ENCODE measurements around the gene SPECC1. TPM values are rescaled to one million over a fixed set of nuclear protein-coding genes. Genes with fewer than 3 reads are reported as not detected.

SPECC1 gene
- total and polyA plus RNA-seq, 2 of the 13 experiments (the other 11 are each of a cell fraction or from before 2014, with no cell fraction given): 2.3 to 6.9 TPM

DNA sequence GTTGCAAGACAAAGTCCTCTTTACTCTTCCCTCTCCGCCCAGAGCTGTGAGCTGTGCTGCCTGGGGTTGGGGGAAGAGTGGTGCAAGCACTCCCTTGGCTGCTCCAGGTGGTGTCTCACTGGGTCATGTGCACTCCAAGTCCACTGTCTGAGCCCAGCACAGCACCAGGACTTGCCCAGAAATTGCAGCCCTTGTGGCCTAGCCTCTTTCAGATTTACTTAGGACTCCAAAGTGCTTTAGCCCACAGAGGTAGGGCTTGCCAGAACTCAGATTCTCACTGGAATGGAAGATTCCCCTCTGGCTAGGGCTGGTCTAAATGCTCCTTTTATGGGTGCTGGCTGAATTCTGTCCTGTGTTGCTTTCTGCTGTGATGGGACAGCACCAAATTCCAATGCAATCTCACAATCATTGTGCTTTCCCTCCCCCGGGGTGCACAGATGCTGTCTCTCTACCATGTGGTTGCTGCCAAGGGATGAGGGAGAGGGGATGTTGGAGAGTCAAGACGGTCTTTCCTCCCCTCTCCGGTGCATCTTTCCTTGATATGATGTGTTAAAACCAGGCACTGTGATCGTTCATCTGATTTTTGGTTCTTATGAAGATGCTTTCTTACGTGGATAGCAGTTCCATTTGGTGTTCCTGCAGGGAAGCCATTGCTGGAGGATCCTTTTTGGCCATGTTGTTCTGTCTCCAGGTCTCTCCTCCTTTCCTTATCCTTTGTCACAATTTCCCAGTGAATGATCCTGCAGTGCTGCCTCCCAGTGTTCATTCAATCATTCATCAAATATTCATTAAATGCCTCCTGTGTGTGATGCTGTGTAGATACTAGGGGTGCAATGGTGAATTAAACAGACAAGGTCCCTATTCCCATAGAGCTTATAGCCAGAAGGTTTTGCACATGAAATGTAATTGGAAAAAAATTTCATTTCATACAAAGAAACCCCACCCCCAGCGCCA lies 216.3 kb downstream of the SPECC1 start:
- CTCF ChIA-PET (ENCODE audit: low intra/inter-chr PET ratio, low total read pairs): interaction anchor here (1.9 to 2.2 kb wide), 2 partner anchors 95 to 104 kb away, joined by 12 to 28 read pairs; no protein-coding TSS in a partner anchor
- FAIRE-seq: no peak
- DNase-seq (ENCODE audit: low spot score): no peak

More for the DNA sequence above, 216.3 kb downstream of the SPECC1 start:
- intact Hi-C loops (cut with micrococcal nuclease; ENCODE audit: unreplicated experiment) (loop anchor here (2.0 kb wide), 2 partner anchors 95 to 105 kb away; no protein-coding TSS in a partner anchor), in situ Hi-C loops (cut with HindIII; ENCODE audit: extremely low pct_ligation_motif_present, low pct_unique_long_range_greater_than_20kb) (loop anchor here (10.0 kb wide), 2 partner anchors 89 to 101 kb away; no protein-coding TSS in a partner anchor)
- Histone ChIP-seq H3K27me3 (ENCODE audit: control insufficient read depth in 1 of 2, insufficient read depth in 2 of 2, low read length in 2 of 2) (no peaks in the 10 kb centered on the region), H3K36me3 (replicated peaks in 1 of 2; ENCODE audit: control insufficient read depth in 1 of 2, insufficient read depth in 2 of 2, low read length in 2 of 2) (no peaks in the 10 kb centered on the region), H3K4me3 (replicated peaks in 1 of 3; ENCODE audit: insufficient read depth in 1 of 3, low read depth in 2 of 3, low read length in 3 of 3) (no peak overlapping the region), H3K79me2 (ENCODE audit: insufficient read depth, low read length) (no peaks in the 10 kb centered on the region), H3K4me2 (ENCODE audit: low read depth, low read length) (no peak overlapping the region), H3K9me3 (ENCODE audit: low read length) (no peaks in the 10 kb centered on the region), H2AFZ (ENCODE audit: low read length) (no peak overlapping the region), H3K9ac (ENCODE audit: insufficient read depth, low read depth, low read length) (no peak overlapping the region), H4K20me1 (ENCODE audit: insufficient read depth, low read length) (no peaks in the 10 kb centered on the region), H3K27ac (ENCODE audit: extremely low read length, insufficient read depth, low read length) (no peak overlapping the region), H3K4me1 (ENCODE audit: insufficient read depth, low read length) (no peaks in the 10 kb centered on the region)
- BruUV-seq (replicated peaks): no TSS peak
- ATAC-seq: no peak
- 67% methylated on average over 7 of the region's 7 CpGs for WGBS (ENCODE audit: low lambda C conversion rate)
- TF ChIP-seq ARID4A (CRISPR knock-in tag; IDR thresholded peaks at IDR 0.05; ENCODE audit: borderline replicate concordance): no peak
- no peak for TF ChIP-seq SYNCRIP (IDR thresholded peaks at IDR 0.05; ENCODE audit: insufficient read depth, low read depth, low read length)
- no peak for TF ChIP-seq KLF11 (CRISPR knock-in tag; IDR thresholded peaks at IDR 0.05)
- no peak for TF ChIP-seq CHD4 (IDR thresholded peaks at IDR 0.05; ENCODE audit: borderline replicate concordance, low read length)
- no peak for TF ChIP-seq PCBP1 (IDR thresholded peaks at IDR 0.05; ENCODE audit: borderline replicate concordance, low read depth, low read length)
- TF ChIP-seq ZNF441 (CRISPR knock-in tag; IDR thresholded peaks at IDR 0.05; ENCODE audit: borderline replicate concordance): no peak
- no peak for TF ChIP-seq ZNF607 (CRISPR knock-in tag; IDR thresholded peaks at IDR 0.05; ENCODE audit: borderline replicate concordance)
- no peak for TF ChIP-seq PITX1 (CRISPR knock-in tag; IDR thresholded peaks at IDR 0.05)
- no peak for TF ChIP-seq ZFX (CRISPR knock-in tag; IDR thresholded peaks at IDR 0.05; ENCODE audit: low read depth)
- POLR2A ChIA-PET: no interaction called here
